HEK293 (cell line): Measurements from ENCODE around the gene NUP85.
A peak's percentile ranks its signal among the peaks of the same experiment; 100 is the strongest.
"Not testable (repeated sequence)": the region's sequence is repeated elsewhere in the genome, so short reads cannot be mapped to it uniquely, and the experiment has no call there.

ENCODE experiments used
- CTCF ChIA-PET: fragments of 350-600 bp; formaldehyde crosslinking; extraction: SDS; loops from one replicate; lab custom pipeline; 2021; ENCODE audit warnings: antibody characterized with exemption; lab: Yijun Ruan, JAX
- POLR2A ChIA-PET: fragments of 300-600 bp; formaldehyde crosslinking; extraction: SDS; loops from one replicate; lab custom pipeline; 2020; ENCODE audit warnings: antibody characterized with exemption, inconsistent platforms; lab: Yijun Ruan, JAX
- H3K27ac ChIP-seq: fragments of 200-500 bp; sonication (Bioruptor generic); 2 replicates; pipeline ENCODE4 v1.5.1; 2014; ENCODE audit warnings: low read depth, low read length, control low read depth, inconsistent platforms; ENCODE audit errors: extremely low read depth
- H3K36me3 ChIP-seq, 2 experiments: fragments of 200-500 bp in 1 of 2; sonication (Bioruptor generic) in 1 of 2; 1 replicate in 1 of 2; 2 replicates in 1 of 2; pipeline ENCODE4 v1.5.1; 2014 to 2017; ENCODE audit warnings: inconsistent platforms in 2 of 2, low read length in 2 of 2; ENCODE audit not compliant: control insufficient read depth in 2 of 2, insufficient read depth in 1 of 2
- H3K4me1 ChIP-seq: fragments of 200-500 bp; sonication (Bioruptor generic); 2 replicates; pipeline ENCODE4 v1.5.1; 2014; ENCODE audit warnings: mild to moderate bottlenecking, low read length, inconsistent platforms; ENCODE audit not compliant: control insufficient read depth, insufficient read depth
- H3K4me3 ChIP-seq: 2 replicates; pipeline ENCODE4 v1.5.1; 2011; ENCODE audit warnings: low read depth, mild to moderate bottlenecking, control low read depth, low read length, moderate library complexity
- H3K9me3 ChIP-seq: fragments of 200-500 bp; sonication (Bioruptor generic); 2 replicates; pipeline ENCODE4 v1.5.1; 2014; ENCODE audit warnings: low read depth, low read length, inconsistent platforms; ENCODE audit not compliant: control insufficient read depth, insufficient read depth
- BCL11A ChIP-seq: fragments of 450-650 bp; formaldehyde crosslinking; IDR thresholded peaks from 2 replicates; pipeline ENCODE4 v1.5.1; 2016; ENCODE audit warnings: low read depth, missing biosample characterization, missing genetic modification characterization
- ELK4 ChIP-seq: IDR thresholded peaks from 2 replicates; pipeline ENCODE4 v1.6.1; 2011; ENCODE audit warnings: mild to moderate bottlenecking, low read depth, low read length, borderline replicate concordance
- KLF1 ChIP-seq: fragments of 450-650 bp; formaldehyde crosslinking; IDR thresholded peaks from 2 replicates; pipeline ENCODE4 v1.5.1; 2016; ENCODE audit warnings: missing biosample characterization, missing genetic modification characterization
- MYNN ChIP-seq: fragments of 450-650 bp; formaldehyde crosslinking; IDR thresholded peaks from 2 replicates; pipeline ENCODE4 v1.5.1; 2016; ENCODE audit warnings: missing biosample characterization, missing genetic modification characterization, borderline replicate concordance
- TRIM28 ChIP-seq: IDR thresholded peaks from 2 replicates; pipeline ENCODE4 v1.6.1; 2011; ENCODE audit warnings: low read length, control low read depth, borderline replicate concordance
- ZBTB1 ChIP-seq: fragments of 450-650 bp; formaldehyde crosslinking; IDR thresholded peaks from 2 replicates; pipeline ENCODE4 v1.5.1; 2016; ENCODE audit warnings: missing biosample characterization, missing genetic modification characterization
- ZBTB10 ChIP-seq: fragments of 450-650 bp; formaldehyde crosslinking; IDR thresholded peaks from 2 replicates; pipeline ENCODE4 v1.5.1; 2016; ENCODE audit warnings: missing biosample characterization, missing genetic modification characterization
- ZFP3 ChIP-seq: fragments of 450-650 bp; formaldehyde crosslinking; IDR thresholded peaks from 2 replicates; pipeline ENCODE4 v1.5.1; 2016; ENCODE audit warnings: low read depth, missing biosample characterization, missing genetic modification characterization
- ZFP41 ChIP-seq: fragments of 450-650 bp; formaldehyde crosslinking; IDR thresholded peaks from 2 replicates; pipeline ENCODE4 v1.5.1; 2016; ENCODE audit warnings: missing biosample characterization, missing genetic modification characterization, borderline replicate concordance
- ZNF146 ChIP-seq: fragments of 450-650 bp; formaldehyde crosslinking; IDR thresholded peaks from 2 replicates; pipeline ENCODE4 v1.5.1; 2016; ENCODE audit warnings: missing biosample characterization, missing genetic modification characterization
- ZNF274 ChIP-seq, 2 experiments: fragments of 200-500 bp in 1 of 2; fragments of 450-650 bp in 1 of 2; sonication (Bioruptor generic) in 1 of 2; formaldehyde crosslinking in 1 of 2; IDR thresholded peaks; 2 replicates each; pipeline versions ENCODE4 v1.5.1 to v1.6.1; 2014 to 2016; ENCODE audit warnings: borderline replicate concordance in 1 of 2, inconsistent platforms in 1 of 2, low read length in 1 of 2, missing biosample characterization in 1 of 2, missing genetic modification characterization in 1 of 2
- ZNF335 ChIP-seq: fragments of 450-650 bp; formaldehyde crosslinking; conservative IDR thresholded peaks from 2 replicates; pipeline ENCODE4 v1.5.1; 2016; ENCODE audit warnings: missing biosample characterization, missing genetic modification characterization
- ZNF362 ChIP-seq: fragments of 450-650 bp; formaldehyde crosslinking; IDR thresholded peaks from 2 replicates; pipeline ENCODE4 v1.5.1; 2016; ENCODE audit warnings: missing biosample characterization, missing genetic modification characterization
- ZNF561 ChIP-seq: fragments of 450-650 bp; IDR thresholded peaks from 2 replicates; pipeline ENCODE4 v1.5.1; 2018; ENCODE audit warnings: missing biosample characterization, missing genetic modification characterization, borderline replicate concordance
- ZNF777 ChIP-seq: fragments of 450-650 bp; formaldehyde crosslinking; IDR thresholded peaks from 2 replicates; pipeline ENCODE4 v1.5.1; 2017; ENCODE audit warnings: missing biosample characterization, missing genetic modification characterization, borderline replicate concordance
- ZNF791 ChIP-seq: fragments of 450-650 bp; formaldehyde crosslinking; IDR thresholded peaks from 2 replicates; pipeline ENCODE4 v1.5.1; 2016; ENCODE audit warnings: missing biosample characterization, missing genetic modification characterization
- TF ChIP-seq, protein P1 (sequence below): fragments of 450-650 bp; IDR thresholded peaks from 2 replicates; pipeline ENCODE4 v1.5.1; 2018; ENCODE audit warnings: missing biosample characterization, mild to moderate bottlenecking, missing genetic modification characterization

The NUP85 gene

DNA sequence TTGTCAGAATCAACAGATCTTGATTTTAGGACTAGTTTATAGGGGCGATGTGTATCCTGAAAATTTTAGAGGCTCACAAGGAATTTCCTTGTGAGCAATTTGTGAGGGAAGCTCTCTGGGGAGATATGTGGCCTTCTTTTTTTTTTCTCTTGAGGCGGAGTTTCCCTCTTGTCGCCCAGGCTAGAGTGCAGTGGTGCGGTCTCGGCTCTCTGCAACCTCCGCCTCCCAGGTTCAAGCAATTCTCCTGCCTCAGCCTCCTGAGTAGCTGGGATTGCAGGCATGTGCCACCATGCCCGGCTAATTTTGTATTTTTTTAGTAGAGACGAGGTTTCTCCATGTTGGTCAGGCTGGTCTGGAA, 1.6 kb downstream of the NUP85 start:
- ChIA-PET POLR2A (interaction anchor here (1.2 to 2.9 kb wide), 4 partner anchors 35 to 187 kb away, joined by 3 to 12 read pairs (median 4); partner anchors contain the start of genes MIF4GD and NT5C), CTCF (interaction anchor here (0.6 to 8.6 kb wide), 7 partner anchors 33 to 459 kb away, joined by 3 to 149 read pairs (median 5); no protein-coding TSS in a partner anchor)
- not testable (repeated sequence) for H3K4me1 ChIP-seq, H3K9me3 ChIP-seq, H3K27ac ChIP-seq
- 0 out of 2 replicates have a peak, but pooled peaks have one; percentile 18 for TF ChIP-seq ZNF335 (tag by site-specific recombination)
- peaks cover 34 to 40% of the 10 kb centered on the region in 2 experiments for H3K36me3 ChIP-seq
- H3K4me3 ChIP-seq: peak overlapping the region; percentile 15

DNA sequence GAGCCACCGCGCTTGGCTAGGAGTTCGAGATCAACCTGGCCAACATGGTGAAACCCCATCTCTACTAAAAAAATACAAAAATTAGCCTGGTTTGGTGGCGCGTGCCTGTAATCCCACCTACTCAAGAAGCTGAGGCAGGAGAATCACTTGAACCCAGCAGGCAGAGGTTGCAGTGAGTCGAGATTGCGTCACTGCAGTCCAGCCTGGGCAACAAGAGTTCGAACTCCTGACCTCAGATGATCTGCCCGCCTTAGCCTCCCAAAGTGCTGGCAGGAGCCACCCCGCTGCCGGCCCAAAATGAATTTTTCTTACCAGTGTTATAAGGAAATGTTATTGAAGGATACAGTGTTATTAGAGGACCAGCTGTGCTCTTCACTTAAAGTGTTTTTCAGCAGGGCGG, 2.3 kb downstream of the NUP85 start:
- CTCF ChIA-PET: interaction anchor here (0.7 to 3.5 kb wide), 3 partner anchors 94 to 251 kb away, joined by 3 to 14 read pairs (median 10); no protein-coding TSS in a partner anchor
- no peaks in the 10 kb centered on the region for H3K4me1 ChIP-seq
- no peak overlapping the region for H3K4me3 ChIP-seq
- no peak overlapping the region for H3K27ac ChIP-seq
- TF ChIP-seq TRIM28 (no peak), ZFP3 (tag by site-specific recombination) (0 out of 2 replicates have a peak, but pooled peaks have one; percentile 66)
- POLR2A ChIA-PET: interaction anchor here (0.7 kb wide), 1 partner anchor 25 kb away, joined by 6 read pairs; the partner anchor contains the start of gene SUMO2
- H3K36me3 ChIP-seq: peaks cover 41 to 47% of the 10 kb centered on the region in 2 experiments
- H3K9me3 ChIP-seq: no peaks in the 10 kb centered on the region

GRCh38 chr17:75208161-75208560, 2.7 kb downstream of the NUP85 start:
- Histone ChIP-seq H3K9me3 (no peaks in the 10 kb centered on the region), H3K27ac (no peak overlapping the region), H3K4me1 (no peaks in the 10 kb centered on the region), H3K36me3 (peaks cover 45 to 51% of the 10 kb centered on the region in 2 experiments), H3K4me3 (no peak overlapping the region)
- CTCF ChIA-PET: interaction anchor here (0.6 to 3.5 kb wide), 5 partner anchors 16 to 251 kb away, joined by 3 to 14 read pairs (median 3); no protein-coding TSS in a partner anchor
- POLR2A ChIA-PET: interaction anchor here (0.5 to 0.7 kb wide), 2 partner anchors 25 to 135 kb away, joined by 3 to 6 read pairs; partner anchors contain the start of gene SUMO2
- TF ChIP-seq ZNF362 (0 out of 2 replicates have a peak, but pooled peaks have one; percentile 28), KLF1 (tag by site-specific recombination) (no peak)

- H3K36me3 ChIP-seq: peaks cover 53 to 60% of the 10 kb centered on the region in 2 experiments
- H3K9me3 ChIP-seq: no peaks in the 10 kb centered on the region
- CTCF ChIA-PET: interaction anchor here (1.2 to 3.5 kb wide), 3 partner anchors 31 to 103 kb away, joined by 3 to 14 read pairs (median 3); no protein-coding TSS in a partner anchor
- no peak overlapping the region for H3K4me3 ChIP-seq
- no peaks in the 10 kb centered on the region for H3K4me1 ChIP-seq
- POLR2A ChIA-PET: interaction anchor here (0.5 to 0.6 kb wide), 2 partner anchors 136 to 576 kb away, joined by 3 to 7 read pairs; no protein-coding TSS in a partner anchor
- H3K27ac ChIP-seq: no peak overlapping the region
- no peak for TF ChIP-seq ZBTB10 (tag by site-specific recombination)
- no peak for TF ChIP-seq ZNF791 (tag by site-specific recombination)
- no peak for TF ChIP-seq ZFP41 (tag by site-specific recombination)
- no peak for TF ChIP-seq BCL11A (tag by site-specific recombination)
- TF ChIP-seq, protein P1, sequence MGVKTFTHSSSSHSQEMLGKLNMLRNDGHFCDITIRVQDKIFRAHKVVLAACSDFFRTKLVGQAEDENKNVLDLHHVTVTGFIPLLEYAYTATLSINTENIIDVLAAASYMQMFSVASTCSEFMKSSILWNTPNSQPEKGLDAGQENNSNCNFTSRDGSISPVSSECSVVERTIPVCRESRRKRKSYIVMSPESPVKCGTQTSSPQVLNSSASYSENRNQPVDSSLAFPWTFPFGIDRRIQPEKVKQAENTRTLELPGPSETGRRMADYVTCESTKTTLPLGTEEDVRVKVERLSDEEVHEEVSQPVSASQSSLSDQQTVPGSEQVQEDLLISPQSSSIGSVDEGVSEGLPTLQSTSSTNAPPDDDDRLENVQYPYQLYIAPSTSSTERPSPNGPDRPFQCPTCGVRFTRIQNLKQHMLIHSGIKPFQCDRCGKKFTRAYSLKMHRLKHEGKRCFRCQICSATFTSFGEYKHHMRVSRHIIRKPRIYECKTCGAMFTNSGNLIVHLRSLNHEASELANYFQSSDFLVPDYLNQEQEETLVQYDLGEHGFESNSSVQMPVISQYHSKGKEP (tag by site-specific recombination): no peak
- no peak for TF ChIP-seq ZBTB1 (tag by site-specific recombination)
- no peak for TF ChIP-seq ZNF146 (tag by site-specific recombination)
- TF ChIP-seq ZNF561 (tag by site-specific recombination): no peak
- no peak for TF ChIP-seq MYNN (tag by site-specific recombination)
- TF ChIP-seq ZNF362: no peak
- TF ChIP-seq ZNF274 (IDR thresholded peaks at IDR 0.05; ENCODE audit: low read length): no peak
- TF ChIP-seq ZNF274 (tag by site-specific recombination; IDR thresholded peaks at IDR 0.05; ENCODE audit: borderline replicate concordance): no peak
- no peak for TF ChIP-seq ZNF777 (tag by site-specific recombination)
- TF ChIP-seq ELK4: no peak
Observed at GRCh38 chr17:75209061-75209460, 3.6 kb downstream of the NUP85 start.
